WERI-Rb-1 (cell line): Measurements from ENCODE around the gene CHST9.

Source experiments
- DNase-seq: peaks from one replicate; pipeline ENCODE4 v3.0.0-alpha.2; 2020
- H3K27ac ChIP-seq: fragments of 250-450 bp; sonication (Bioruptor Pico); 2 replicates; pipeline ENCODE4 v1.5.1; 2020; ENCODE audit warnings: mild to moderate bottlenecking, moderate library complexity
- H3K27me3 ChIP-seq: fragments of 250-450 bp; sonication (Bioruptor Pico); 2 replicates; pipeline ENCODE4 v1.5.1; 2021; ENCODE audit warnings: mild to moderate bottlenecking, low read depth, moderate library complexity; ENCODE audit not compliant: insufficient read depth, severe bottlenecking
- H3K36me3 ChIP-seq: fragments of 250-450 bp; sonication (Bioruptor Pico); 2 replicates; pipeline ENCODE4 v1.5.1; 2020; ENCODE audit warnings: mild to moderate bottlenecking, moderate library complexity
- H3K4me3 ChIP-seq: 2 replicates; pipeline ENCODE4 v1.5.1; 2011; ENCODE audit warnings: low read depth, mild to moderate bottlenecking, control low read depth, low read length
- H3K9me3 ChIP-seq: fragments of 250-450 bp; sonication (Bioruptor Pico); 2 replicates; pipeline ENCODE4 v1.5.1; 2021; ENCODE audit warnings: mild to moderate bottlenecking, moderate library complexity; ENCODE audit not compliant: severe bottlenecking
- CTCF ChIP-seq: IDR thresholded peaks from 2 replicates; pipeline ENCODE4 v1.5.1; 2011; ENCODE audit warnings: low read depth, mild to moderate bottlenecking, control low read depth, inconsistent platforms, low read length

CHST9 gene

GRCh38 chr18:27120246-27120645 is 64.9 kb downstream of the CHST9 start:
- TF ChIP-seq CTCF: no peak
- Histone ChIP-seq H3K36me3 (no peaks in the 10 kb centered on the region), H3K27me3 (no peaks in the 10 kb centered on the region), H3K9me3 (no peaks in the 10 kb centered on the region), H3K27ac (no peak overlapping the region), H3K4me3 (no peak overlapping the region)
- no peak for DNase-seq

DNA sequence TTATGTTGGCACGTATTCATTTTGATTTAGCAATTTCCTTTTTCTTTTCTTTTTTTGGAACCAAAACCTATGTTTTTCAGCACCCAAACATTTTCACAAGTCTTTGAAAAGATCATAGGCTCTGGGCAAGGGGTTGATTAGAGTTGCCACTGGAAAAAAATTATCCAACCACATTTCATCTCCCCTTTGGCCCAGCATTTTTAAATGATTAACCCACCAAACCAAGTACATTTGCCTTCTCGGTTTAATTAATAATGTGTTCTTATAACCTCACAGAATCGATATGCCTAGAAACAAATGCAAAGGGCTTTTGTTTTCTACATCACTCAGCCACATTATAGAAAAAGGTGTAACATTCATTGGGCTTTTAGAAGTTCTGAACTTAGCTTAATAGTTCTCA is 66.1 kb downstream of the CHST9 start:
- Histone ChIP-seq H3K27ac (no peak overlapping the region), H3K36me3 (no peaks in the 10 kb centered on the region), H3K9me3 (no peaks in the 10 kb centered on the region), H3K4me3 (no peak overlapping the region), H3K27me3 (no peaks in the 10 kb centered on the region)
- no peak for DNase-seq
- no peak for TF ChIP-seq CTCF

DNA sequence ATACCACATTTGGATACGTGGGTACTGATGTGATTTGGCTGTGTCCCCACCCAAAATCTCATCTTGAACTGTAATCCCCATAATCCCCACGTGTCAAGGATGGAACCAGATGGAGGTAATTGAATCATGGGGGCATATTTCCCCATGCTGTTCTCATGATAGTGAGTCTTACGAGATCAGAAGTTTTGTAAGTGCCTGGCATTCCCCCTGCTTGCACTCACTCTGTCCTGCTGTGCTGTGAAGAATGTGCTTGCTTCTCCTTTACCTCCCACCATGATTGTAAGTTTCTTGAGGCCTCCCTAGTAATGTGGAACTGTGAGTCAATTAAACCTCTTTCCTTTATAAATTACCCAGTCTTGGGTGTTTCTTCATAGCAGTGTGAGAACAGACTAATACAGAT is 70.3 kb downstream of the CHST9 start:
- Histone ChIP-seq H3K27me3 (no peaks in the 10 kb centered on the region), H3K27ac (no peak overlapping the region), H3K36me3 (no peaks in the 10 kb centered on the region), H3K4me3 (no peak overlapping the region), H3K9me3 (no peaks in the 10 kb centered on the region)
- TF ChIP-seq CTCF: no peak
- DNase-seq: no peak

- no peak overlapping the region for H3K4me3 ChIP-seq
- no peak for DNase-seq
- H3K27ac ChIP-seq: no peak overlapping the region
- TF ChIP-seq CTCF: no peak
- H3K27me3 ChIP-seq: no peaks in the 10 kb centered on the region
- no peaks in the 10 kb centered on the region for H3K9me3 ChIP-seq
- no peaks in the 10 kb centered on the region for H3K36me3 ChIP-seq
These were observed 71.8 kb downstream of the CHST9 start for GRCh38 chr18:27113358-27113757.

DNA sequence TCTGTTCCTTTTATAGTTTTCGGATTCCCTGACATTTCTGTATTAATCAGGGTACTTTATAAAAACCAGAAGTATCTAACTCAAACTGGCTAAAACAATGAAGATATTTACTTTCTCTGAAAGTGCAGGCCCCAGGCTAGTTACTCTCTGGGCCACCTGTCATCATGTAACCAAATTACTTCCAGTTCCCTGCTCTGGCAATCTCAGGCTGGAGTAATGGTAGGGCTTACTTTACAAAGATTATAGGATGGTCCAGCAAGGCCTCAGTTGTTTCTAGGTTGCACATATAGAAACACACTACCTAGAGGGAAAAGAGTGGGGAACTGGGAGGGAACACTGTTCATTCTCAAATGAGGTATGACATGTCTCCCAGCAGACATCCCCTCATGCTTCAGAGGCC is 74.8 kb downstream of the CHST9 start:
- Histone ChIP-seq H3K9me3 (no peaks in the 10 kb centered on the region), H3K36me3 (no peaks in the 10 kb centered on the region), H3K27me3 (no peaks in the 10 kb centered on the region), H3K4me3 (no peak overlapping the region), H3K27ac (no peak overlapping the region)
- TF ChIP-seq CTCF: no peak
- no peak for DNase-seq

DNA sequence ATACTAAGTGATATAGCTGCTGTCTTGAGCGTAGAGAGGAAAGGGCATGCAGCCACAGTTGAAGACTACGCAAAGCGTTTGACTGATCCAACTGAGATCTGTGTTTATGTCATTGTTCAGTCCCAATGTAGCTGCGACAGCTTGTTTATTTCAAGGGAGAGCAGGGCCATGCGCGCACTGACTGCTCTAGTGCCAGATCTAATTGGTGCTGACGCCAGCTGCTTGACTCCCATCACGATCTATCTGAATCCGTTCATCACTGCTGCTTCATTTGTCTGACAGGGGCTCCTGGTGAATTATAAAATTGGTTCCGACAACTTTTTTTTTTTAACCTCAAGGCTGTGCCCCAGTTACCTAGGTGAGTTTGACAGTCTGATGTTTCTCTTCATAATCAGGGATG is 75.7 kb downstream of the CHST9 start:
- DNase-seq: no peak

More for the DNA sequence above, 75.7 kb downstream of the CHST9 start:
- H3K9me3 ChIP-seq: no peaks in the 10 kb centered on the region
- H3K36me3 ChIP-seq: no peaks in the 10 kb centered on the region
- H3K4me3 ChIP-seq: no peak overlapping the region
- H3K27me3 ChIP-seq: no peaks in the 10 kb centered on the region
- TF ChIP-seq CTCF: no peak
- H3K27ac ChIP-seq: no peak overlapping the region
